ENCODE results near the gene CPED1.
"Not testable (repeated sequence)": the region's sequence is repeated elsewhere in the genome, so short reads cannot be mapped to it uniquely, and the experiment has no call there.

Gene CPED1

GRCh38 chr7:121061677-121062582, 73.4 kb downstream of the CPED1 start:
- DNase-seq (ENCODE audit: low read depth), result no peak
- TF ChIP-seq, protein P1, sequence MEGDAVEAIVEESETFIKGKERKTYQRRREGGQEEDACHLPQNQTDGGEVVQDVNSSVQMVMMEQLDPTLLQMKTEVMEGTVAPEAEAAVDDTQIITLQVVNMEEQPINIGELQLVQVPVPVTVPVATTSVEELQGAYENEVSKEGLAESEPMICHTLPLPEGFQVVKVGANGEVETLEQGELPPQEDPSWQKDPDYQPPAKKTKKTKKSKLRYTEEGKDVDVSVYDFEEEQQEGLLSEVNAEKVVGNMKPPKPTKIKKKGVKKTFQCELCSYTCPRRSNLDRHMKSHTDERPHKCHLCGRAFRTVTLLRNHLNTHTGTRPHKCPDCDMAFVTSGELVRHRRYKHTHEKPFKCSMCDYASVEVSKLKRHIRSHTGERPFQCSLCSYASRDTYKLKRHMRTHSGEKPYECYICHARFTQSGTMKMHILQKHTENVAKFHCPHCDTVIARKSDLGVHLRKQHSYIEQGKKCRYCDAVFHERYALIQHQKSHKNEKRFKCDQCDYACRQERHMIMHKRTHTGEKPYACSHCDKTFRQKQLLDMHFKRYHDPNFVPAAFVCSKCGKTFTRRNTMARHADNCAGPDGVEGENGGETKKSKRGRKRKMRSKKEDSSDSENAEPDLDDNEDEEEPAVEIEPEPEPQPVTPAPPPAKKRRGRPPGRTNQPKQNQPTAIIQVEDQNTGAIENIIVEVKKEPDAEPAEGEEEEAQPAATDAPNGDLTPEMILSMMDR (conservative IDR thresholded peaks at IDR 0.05; ENCODE audit: low read length), result no peak
- no peak overlapping the region for H3K4me3 ChIP-seq (ENCODE audit: low read length)

GRCh38 chr7:121062671-121063279, 74.3 kb downstream of the CPED1 start:
- TF ChIP-seq, protein P1 (conservative IDR thresholded peaks at IDR 0.05; ENCODE audit: low read length), result no peak
- H3K4me3 ChIP-seq (ENCODE audit: low read length), result no peak overlapping the region
- no peak for DNase-seq (ENCODE audit: low read depth)

- not testable (repeated sequence) for H3K4me3 ChIP-seq (ENCODE audit: low read length); DNase-seq (ENCODE audit: low read depth)
These were observed 79.2 kb downstream of the CPED1 start for GRCh38 chr7:121067717-121068116.

- H3K4me3 ChIP-seq (ENCODE audit: low read length), result no peak overlapping the region
- DNase-seq (ENCODE audit: low read depth), result peak; percentile 28
- TF ChIP-seq, protein P1 (conservative IDR thresholded peaks at IDR 0.05; ENCODE audit: low read length), result no peak
These were observed 81.0 kb downstream of the CPED1 start for GRCh38 chr7:121069346-121070100.

- DNase-seq (ENCODE audit: low read depth), result no peak
- H3K4me3 ChIP-seq (ENCODE audit: low read length), result no peak overlapping the region
- TF ChIP-seq, protein P1 (conservative IDR thresholded peaks at IDR 0.05; ENCODE audit: low read length), result no peak
These were observed 82.6 kb downstream of the CPED1 start for GRCh38 chr7:121071132-121071531.

- H3K4me3 ChIP-seq (ENCODE audit: low read length), result no peak overlapping the region
- TF ChIP-seq, protein P1 (conservative IDR thresholded peaks at IDR 0.05; ENCODE audit: low read length), result no peak
- no peak for DNase-seq (ENCODE audit: low read depth)
These were observed 83.2 kb downstream of the CPED1 start for GRCh38 chr7:121071662-121072061.

DNA sequence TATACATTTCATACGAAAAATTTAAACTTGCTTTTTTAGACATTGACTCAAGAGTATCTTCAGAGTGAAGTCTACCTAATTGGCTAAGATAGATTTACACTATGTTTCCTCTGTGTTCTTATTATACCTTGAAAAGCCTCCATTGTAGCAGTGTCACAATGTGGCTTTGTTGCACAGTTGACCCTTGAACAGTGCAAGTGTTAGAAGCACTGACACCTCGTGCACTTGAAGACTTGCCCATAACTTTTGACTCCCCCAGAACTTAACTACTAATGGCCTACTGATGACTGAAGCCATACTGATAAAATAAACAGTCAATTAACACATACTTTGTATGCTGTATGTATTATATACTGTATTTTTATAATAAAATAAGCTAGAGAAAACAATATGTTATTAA, 84.3 kb downstream of the CPED1 start:
- no peak overlapping the region for H3K4me3 ChIP-seq (ENCODE audit: low read length)
- DNase-seq (ENCODE audit: low read depth), result no peak
- TF ChIP-seq, protein P1 (conservative IDR thresholded peaks at IDR 0.05; ENCODE audit: low read length), result no peak

Data from AG10803 (cell line).